Vagina (tissue), 2 donors: ENCODE data around the gene TTC39C.

Source experiments
- CTCF ChIP-seq, 3 experiments: fragments of 450-650 bp in 2 of 3; fragments of 200-600 bp in 1 of 3; sonication (generic) in 1 of 3; IDR thresholded peaks; one replicate each; pipeline ENCODE4 v1.5.1; 2017 to 2019; ENCODE audit warnings: antibody characterized with exemption in 3 of 3, mild to moderate bottlenecking in 2 of 3, moderate library complexity in 2 of 3
- POLR2A ChIP-seq, 2 donors: fragments of 450-650 bp; IDR thresholded peaks; one replicate each; pipeline ENCODE4 v1.6.1; 2017; ENCODE audit warnings: antibody characterized with exemption in 2 of 2, mild to moderate bottlenecking in 2 of 2, moderate library complexity in 2 of 2

- TF ChIP-seq CTCF (IDR thresholded peaks at IDR 0.05): no peak
- no peak for TF ChIP-seq POLR2A (IDR thresholded peaks at IDR 0.05)
Measured at GRCh38 chr18:24057804-24058203, 43.2 kb downstream of the TTC39C start.
